ENCODE results near the gene CCDC15.

CCDC15 gene

DNA sequence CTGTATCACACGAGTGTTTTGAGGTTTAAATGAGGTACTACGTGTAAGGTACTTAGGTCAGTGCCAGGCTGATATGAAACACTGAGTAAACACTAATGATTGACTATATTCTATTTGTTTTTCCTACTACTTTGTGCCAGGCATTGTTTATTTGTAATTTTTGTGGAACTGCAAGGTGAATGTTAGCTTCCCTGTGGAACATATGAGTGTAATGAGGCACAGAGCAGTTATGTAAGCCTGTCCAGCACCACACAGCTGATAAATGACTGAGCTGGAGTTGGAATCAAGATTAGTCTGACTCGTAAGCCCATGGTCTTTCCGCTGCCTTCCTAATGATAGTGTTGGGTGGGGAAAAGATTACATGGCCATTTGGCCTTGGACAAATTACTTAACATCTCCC is 115.0 kb downstream of the CCDC15 start:
- no peak for DNase-seq

DNA sequence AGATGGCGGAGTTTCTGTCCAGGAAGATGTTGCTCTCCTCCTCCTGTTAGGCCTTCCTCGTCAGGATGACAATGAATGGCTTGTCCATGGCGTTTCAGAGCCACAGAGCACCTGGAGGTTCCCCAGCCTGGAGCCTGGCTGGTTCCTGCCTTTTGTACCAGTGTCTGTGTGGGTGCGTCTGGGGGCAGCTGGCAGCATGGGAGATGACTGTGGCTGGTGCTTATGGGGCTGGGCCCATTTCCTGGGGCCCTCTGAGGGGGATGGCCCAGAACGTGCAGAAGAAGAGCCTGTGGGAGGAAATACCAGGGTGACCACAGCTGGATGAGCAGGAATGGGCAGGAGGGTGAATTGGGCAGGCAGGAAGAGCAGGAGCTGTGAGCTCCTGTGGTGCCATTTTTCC is 115.8 kb downstream of the CCDC15 start:
- DNase-seq: no peak

DNA sequence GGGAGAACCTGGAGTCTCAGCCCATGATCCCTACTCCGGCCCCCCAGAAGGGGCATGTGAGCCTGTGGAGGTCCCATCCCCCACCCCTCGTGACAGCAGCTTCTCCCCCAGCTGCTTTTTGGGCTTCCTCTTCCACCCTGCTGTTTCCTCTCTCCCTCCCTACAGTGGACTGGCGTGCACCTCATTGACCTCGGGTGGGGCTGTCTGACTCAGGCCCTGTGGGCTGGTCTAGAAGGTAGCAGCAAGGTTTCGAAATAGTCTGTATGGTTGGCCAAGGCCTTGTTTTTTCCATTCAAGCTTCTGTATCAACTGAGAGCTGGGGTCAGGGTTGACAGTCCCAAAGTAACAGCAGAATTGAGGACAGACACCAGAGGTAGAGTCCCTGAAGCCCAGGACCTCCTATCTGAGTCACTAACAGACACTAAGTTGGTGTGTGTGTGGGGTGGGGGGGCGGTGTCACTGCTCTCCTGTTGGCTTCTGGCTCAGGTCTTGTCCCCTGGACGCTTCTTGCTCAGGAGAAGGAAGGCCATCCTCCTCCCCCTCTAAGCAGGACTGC is 116.8 kb downstream of the CCDC15 start:
- peak; percentile 18 for DNase-seq

DNA sequence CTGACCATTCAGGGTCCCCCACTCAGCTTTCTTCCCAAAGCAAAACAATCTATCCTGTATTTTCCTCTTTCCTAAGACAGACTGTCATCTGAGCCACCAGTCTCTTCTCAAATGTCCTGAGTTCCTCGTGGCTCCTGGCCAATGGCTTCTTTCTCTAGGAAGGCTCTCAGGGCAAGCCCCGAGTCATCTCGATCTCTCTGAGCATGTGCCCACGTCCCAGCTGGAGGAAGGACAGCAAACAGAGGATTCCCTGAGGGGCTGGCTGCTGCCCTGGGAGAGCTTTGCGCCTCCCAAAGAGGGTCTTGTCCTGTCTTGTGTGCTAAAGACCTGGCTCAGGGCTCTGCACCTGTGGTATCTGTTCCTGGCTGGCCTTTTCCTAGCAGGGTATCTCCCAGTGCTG is 117.4 kb downstream of the CCDC15 start:
- DNase-seq: no peak

DNA sequence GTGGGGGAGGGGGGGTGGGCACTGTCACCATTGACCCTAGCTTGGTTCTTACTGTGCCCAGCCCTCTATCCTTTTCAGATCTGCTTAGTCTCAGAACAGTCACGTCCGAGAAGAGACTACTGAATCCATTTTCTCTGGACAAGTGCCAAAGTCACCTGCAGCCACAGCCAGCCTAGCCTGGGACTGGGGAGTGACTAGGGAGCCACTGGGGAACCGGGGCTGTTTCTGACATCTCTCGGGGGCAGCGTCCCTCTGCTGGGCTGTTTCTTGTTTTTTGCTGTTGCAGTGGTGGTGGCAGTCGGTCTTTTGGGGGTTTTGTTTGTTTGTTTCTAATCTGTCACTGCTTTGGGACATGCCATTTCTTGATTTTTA is 117.8 kb downstream of the CCDC15 start:
- DNase-seq: no peak

DNA sequence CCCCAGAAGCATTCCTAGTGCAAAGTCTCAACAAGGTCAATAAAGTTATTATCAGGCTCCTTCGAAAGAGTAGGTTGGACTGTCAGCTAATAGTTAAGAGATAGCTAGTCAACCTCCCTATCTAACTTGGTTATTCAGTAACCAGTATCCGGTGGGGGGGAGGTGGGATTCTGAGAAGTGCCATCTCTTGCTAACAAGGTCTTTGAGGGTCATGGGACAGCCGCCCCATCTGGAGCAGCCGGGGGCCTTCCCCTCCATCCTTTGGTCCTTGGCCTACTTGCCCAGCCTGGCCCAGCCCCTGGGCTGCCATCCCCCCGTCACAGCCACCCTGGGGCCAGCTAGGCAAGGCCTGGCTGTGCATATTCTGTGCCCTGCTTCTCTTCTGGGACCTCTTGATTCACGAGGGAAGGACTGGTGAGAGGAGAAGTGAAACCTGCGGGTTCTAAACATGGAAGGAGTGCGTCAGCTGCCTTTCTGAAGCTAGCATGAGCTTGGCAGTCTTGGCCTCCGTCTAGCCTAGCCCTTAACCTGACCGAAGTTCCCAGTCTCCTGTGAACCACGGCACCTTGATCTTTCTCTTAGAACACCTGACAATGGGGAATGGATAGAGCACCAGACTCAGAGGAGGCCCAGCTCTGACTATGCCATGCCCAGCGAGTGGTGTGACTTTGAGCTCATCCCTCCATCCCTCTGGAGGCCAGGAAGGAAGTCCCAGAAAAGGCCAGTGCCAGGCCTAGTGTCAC is 118.4 kb downstream of the CCDC15 start:
- DNase-seq: no peak

DNA sequence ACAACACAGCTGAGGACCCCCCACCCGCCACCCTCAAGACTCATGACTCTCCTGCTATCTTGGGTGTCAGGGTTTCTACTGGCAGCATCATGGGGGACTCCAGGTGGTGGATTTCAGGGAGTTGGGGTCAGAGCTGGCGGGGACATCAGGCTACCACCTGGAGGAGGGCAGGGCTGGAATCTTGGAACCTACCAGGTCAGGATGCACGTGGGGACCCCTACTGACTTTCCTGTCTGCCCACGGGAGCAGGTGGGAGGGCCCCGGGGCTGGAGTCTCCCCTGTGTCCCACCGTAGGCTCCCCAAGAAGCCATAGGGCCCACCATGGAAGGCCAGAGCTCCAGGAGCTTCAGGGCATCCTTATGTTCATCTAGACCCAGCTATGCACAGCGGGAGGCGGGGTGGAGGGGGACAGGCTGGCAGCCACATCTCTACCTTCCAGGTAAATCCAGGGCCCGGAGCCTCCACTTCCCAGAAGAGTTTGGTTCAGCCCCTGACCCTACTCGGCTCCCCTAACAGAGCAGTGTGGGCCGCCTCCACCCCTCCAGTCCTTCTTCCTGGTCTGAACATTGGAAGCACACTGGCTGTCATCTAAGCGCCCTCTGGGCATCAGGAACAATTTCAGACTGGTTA is 119.1 kb downstream of the CCDC15 start:
- DNase-seq: no peak

DNA sequence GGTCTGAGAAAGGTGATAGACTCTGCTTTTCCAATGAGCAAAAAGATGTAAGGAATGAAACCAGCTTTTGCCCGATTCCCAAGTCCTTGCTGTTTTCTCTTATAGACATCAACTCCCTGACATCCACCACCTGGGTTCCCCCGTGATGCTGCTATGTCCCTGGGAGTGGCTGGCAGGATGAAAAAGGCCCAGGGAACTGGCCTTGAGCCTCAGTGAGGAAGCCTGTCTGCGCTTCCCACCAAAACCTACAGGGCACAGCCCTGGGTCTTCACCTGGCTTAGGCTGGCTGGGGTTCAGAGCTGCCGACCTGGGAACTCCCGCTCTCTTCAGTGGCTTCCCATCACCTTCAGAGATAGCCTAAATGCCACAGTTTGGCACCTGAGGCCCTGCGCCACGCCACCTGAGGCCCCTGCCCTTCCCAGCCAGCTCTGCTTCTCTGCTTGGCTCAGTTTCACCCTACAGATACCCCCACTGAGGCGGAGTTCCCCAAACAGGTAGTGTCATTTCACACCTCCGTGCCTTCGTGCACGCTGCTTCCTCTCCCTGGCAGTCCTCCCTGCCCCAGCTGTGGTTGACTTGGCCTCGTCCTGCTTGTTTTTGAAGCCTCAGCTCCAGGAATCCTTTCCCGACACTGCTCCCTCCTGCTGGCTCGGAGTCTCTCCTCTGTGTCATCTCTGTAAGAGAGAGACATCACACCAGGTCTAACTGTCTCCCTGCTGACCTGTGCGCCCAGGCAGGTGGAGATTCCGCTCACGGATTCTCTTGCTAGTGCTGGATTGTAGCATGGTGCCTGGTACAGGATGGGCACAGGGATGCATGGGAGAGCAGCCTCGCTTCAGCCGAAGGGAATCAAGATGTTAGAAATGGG is 119.8 kb downstream of the CCDC15 start:
- no peak for DNase-seq

DNA sequence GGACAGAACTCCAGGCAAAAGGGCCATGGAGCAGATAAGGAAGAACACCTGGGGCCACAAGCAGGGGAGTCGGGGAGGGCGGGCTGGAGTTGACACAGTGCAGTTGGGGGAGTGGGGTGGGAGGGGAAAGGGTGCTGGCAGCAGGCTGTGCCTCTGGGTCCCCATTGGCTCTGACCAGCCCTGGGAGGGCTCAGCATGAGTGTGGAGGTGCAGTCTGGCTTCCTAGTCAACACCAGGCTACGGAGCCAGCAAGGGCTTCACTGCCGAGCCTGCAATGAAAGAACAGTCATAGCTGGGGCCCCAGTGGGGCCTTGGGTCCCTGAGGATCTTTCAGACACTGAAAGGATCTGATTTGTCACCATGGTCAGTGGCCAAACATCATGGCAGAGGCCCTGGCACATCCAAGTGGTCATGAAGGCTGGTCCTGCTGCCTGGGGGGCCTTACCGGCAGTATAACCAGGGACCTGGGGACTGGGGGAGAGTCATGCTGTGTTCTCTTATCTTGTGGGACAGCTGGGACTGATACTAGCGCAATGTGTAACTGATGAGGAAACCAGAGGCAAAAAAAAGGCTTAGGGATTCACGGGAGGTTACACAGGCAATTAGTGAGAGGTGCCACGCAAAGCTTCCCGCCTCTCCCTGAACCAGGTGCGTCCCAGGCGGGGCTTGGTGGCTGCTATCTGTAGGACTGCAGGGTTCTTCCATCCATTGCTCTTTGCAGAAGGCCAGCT is 120.7 kb downstream of the CCDC15 start:
- no peak for DNase-seq

DNA sequence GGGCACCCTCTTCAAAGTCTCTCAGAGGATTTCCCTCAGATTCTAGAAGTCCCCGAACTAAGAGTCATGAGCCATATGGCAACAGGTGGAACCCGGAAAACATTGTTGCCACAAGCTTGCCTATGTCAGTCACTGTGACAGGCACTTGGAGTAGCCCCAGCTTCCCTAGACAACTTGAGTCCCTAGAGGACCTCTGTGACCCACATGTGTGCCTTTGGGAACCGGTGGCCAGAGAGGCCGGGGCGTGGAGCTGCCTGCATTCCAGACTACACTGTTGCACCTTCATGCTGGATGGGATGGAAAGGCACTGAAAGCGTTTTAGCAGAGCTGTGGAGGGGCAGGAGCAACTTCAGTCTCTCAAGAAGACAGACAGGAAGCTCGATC is 121.2 kb downstream of the CCDC15 start:
- DNase-seq: no peak

DNA sequence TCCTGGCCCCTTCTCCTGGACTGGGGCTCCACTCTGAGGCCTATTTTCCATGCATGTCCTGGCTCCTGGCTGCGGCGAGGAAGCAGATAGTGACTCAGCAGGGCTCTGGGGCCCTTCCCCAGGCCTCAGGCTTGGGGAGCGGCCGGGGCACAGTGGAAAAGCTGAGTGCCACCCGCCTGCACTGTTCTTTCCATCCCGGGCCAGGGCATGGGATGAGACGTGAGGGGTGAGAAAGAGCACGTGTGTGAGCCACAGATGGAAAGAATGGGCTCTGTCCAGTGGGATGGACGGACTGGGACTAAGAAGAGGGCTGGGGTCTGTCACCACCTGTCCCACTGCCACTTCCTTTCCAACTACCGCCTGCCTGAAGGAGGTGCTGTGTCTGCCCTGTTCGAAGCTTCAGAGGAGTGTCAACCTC is 121.9 kb downstream of the CCDC15 start:
- DNase-seq: no peak

DNA sequence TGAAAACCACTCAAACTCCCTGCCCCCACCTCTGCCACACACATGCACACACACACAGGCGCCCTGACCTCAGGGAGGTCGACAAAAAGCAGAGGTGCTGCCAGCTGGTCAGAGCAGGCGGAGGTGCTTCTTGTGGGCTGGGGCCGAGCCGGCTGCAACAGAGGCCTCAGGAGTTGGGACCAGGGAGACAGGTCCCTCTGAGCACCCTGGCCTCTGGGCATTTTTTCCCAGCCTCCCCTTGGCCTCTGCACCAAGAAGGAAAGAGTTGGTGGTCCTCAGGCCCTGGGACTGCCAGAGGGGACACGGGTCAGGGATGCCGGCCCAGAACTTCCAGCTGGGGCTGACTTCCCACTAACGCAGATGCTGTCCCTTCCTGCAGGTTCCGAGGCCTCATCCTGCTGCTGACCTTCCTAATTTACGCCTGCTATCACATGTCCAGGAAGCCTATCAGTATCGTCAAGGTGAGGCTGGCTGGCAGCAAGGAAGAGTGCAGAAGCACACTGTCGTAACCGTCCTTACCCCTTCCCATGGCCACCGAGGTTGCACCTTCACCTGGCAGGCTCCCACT is 122.5 kb downstream of the CCDC15 start:
- DNase-seq: no peak

DNA sequence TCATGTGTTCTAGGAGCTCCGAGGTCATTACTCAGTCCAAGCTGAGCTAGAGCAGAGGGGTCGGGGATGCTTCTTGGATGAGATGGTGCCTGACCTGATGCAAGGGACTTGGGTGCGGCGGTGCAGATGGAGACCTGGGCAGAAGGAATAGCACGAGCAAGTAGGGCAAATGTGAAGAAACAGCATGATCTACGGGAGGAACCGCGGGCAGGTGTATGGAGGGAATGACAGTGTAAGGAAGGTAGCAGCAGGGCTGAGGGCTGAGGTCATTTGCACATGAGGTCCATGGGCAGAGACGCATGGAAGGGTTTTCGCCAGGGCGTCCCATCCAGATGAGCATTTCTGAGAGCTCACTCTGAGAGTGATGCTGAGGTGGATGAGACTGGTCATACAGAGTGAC is 124.0 kb downstream of the CCDC15 start:
- no peak for DNase-seq

DNA sequence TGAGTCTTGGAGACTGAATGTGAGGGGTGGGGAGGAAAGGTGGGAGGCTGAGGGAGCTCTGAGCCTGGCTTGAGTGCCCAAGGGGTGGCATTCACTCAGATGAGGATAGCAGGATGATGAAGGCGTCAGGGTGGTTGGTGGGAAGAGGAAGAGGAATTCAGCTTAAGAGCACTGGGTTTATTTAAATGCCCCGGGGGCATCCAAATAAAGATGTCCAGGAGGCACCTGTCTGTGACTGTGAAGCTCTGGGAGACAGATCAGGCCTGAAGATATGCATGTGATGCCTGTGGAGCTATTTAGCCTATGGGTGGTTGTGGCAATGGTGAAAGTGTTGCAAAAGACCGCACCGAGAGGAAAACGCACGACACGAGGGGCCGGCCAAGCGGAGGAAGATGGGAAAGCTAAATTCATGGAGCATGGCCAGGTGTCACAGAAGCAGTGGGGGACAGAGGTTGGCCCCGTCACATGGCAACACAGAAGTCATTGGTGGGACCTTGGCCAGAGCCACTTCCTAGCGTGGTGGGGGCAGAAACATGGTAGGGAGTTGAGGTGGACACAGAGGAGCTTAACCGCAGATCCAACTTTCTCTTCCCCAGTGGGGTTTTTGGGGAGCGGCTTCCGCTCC is 124.6 kb downstream of the CCDC15 start:
- DNase-seq: no peak

DNA sequence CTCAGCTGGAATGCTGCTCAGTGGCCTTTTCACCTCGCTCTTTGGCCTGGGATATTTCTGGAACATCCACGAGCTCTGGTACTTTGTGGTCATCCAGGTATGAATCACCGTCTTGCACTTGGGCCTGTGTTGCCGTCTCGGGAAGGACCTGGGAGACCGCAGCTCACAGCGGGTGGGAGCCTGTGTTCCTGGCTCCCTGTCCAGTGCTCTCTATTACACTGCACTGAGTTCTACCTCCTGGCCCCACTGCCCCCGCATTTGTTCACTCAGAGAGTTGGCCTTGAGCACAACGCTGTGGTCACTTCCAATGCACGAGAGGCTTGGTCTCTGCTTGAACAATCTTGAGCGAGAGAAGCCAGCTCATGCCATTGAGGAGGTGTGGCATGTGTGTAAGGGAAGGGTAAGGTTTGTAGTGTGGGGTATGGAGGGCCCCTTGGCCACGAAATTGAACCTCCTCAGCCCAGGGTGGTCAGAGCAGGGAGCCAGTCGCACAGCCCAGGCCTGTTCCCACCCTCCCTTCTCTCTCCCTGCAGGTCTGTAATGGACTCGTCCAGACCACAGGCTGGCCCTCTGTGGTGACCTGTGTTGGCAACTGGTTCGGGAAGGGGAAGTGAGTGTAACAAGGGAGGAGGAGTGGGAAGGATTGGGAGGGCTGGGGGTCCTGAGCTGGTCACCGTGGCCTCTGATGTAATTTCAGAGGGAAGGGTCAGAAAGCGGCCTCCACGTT is 125.3 kb downstream of the CCDC15 start:
- DNase-seq: no peak

DNA sequence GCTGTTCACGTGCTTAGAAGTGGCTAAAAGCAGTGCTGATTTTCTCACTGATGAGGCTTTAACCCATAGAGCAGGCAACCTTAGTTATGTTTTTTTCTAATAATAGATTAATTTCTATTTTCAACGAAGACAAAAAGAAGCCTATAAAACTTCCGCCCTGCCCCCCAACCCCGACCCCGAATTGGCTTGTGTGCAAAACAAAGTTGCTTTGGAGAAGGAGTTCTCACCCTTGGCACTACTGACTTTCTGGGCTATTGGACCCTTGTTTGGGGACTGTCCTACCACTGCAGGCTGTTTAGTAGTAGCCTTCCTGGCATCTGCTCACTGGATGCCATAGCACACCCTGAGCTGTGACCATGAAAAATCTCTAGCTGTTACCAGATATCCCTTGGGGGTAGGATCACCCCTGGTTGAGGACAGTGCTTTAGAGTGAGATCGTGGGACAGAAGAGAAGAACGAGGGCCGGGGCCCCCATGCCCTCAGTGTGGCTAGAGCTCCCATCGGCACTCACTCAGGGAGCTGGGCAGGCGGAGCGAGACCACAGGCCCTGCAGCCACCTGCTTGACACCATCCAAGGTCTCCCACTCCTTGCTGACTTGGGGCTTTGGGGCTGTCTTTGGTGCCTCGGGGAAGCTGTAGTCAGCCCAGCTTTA is 126.0 kb downstream of the CCDC15 start:
- DNase-seq: no peak

DNA sequence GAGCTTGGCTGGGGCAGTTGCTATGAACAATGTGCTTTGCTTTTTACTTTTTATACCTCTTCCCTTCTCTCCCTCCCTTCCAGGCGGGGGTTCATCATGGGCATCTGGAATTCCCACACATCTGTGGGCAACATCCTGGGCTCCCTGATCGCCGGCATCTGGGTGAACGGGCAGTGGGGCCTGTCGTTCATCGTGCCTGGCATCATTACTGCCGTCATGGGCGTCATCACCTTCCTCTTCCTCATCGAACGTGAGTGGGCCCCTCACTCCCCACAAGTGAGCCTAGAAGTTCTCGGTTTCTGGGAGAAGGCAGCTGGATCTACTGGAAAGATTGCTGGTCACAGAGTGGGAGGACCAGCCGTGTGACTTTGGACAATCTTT is 126.5 kb downstream of the CCDC15 start:
- no peak for DNase-seq

DNA sequence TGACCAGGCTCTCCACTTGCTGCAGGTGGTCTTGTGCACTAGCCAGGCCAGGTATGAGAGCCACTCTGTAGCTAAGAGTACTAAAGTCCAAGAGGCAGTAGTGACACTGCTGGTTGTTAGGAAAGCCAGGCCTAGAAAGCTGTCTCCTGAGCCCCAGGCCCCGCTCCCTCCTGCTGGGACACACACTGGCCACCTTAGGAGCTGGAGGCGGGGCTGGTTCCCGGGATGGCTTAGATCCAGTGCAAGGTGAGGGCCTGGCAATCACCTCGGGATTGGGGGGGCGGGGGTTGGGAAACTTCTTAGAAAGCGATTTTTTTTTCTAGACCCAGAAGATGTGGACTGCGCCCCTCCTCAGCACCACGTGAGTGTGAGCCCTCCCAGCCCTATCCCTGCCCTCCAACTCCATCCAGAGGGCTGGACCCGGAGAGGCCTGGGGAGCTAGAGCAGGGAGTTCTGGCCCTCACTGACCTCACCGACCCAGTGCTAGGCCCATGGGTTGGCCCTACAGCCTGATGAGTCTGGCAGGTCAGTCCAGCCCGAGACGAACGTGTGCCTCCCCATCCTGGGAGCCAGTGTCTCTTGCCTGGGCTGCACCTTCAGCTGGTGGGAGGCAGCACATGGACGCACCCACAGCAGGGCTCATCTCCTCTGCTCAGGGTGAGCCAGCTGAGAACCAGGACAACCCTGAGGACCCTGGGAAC is 127.2 kb downstream of the CCDC15 start:
- DNase-seq: no peak

DNA sequence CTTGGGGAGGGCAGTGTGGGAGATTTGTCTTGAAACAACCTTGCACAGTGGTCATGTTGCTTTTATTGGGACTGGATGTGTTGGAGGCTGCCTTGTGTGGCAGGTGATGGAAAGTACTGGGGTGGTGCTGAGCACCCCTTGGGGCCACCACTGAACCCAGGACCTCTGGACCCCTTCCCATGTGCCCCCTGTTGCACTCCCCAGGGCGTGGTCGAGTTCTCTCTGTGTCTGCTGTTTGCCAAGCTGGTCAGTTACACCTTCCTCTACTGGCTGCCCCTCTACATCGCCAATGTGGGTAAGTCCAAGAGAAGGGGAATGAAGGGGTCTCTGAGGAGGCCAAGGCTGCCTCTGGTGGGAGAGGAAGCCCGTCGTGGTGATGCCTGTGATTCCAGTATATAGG is 128.0 kb downstream of the CCDC15 start:
- DNase-seq: no peak

All from fibroblast of skin of abdomen (primary cell).